Lower leg skin (tissue), 3 donors: ENCODE data around the gene NKX6-2.

Experiments used
- POLR2A ChIP-seq, 2 donors: fragments of 450-650 bp; IDR thresholded peaks; one replicate each; pipeline ENCODE4 v1.6.1; 2016 to 2017; ENCODE audit warnings: antibody characterized with exemption in 2 of 2, mild to moderate bottlenecking in 1 of 2, moderate library complexity in 1 of 2
- TF ChIP-seq, protein P1 (sequence below), 3 donors: fragments of 450-650 bp; IDR thresholded peaks; one replicate each; pipeline ENCODE4 v1.5.1; 2016; ENCODE audit warnings: antibody characterized with exemption in 3 of 3, mild to moderate bottlenecking in 3 of 3, moderate library complexity in 2 of 3

DNA sequence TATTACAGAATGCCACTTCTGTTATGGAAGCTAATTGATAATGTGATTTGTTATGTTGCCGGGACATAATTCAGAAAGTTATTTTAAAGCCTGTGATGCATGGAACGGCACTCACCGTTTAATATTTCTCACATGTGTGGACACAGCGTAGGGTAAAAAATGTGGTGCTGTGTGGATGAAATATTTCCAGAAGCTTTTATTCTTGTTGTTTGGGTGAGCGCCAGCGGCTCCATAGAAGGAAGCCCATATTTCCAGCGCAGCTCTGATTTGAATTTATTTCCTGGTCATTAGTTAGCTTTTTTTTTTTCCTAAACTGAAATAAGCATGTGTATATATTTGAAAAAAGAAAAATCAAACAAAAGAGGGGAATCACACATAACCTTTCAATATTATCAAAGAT lies 20.2 kb upstream of the NKX6-2 start:
- TF ChIP-seq POLR2A (IDR thresholded peaks at IDR 0.05): no peak
- TF ChIP-seq, protein P1, sequence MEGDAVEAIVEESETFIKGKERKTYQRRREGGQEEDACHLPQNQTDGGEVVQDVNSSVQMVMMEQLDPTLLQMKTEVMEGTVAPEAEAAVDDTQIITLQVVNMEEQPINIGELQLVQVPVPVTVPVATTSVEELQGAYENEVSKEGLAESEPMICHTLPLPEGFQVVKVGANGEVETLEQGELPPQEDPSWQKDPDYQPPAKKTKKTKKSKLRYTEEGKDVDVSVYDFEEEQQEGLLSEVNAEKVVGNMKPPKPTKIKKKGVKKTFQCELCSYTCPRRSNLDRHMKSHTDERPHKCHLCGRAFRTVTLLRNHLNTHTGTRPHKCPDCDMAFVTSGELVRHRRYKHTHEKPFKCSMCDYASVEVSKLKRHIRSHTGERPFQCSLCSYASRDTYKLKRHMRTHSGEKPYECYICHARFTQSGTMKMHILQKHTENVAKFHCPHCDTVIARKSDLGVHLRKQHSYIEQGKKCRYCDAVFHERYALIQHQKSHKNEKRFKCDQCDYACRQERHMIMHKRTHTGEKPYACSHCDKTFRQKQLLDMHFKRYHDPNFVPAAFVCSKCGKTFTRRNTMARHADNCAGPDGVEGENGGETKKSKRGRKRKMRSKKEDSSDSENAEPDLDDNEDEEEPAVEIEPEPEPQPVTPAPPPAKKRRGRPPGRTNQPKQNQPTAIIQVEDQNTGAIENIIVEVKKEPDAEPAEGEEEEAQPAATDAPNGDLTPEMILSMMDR (IDR thresholded peaks at IDR 0.05): no peak
